Endothelial cell (in vitro differentiated cells): ENCODE measurements around the gene SERINC5. TPM values are rescaled to one million over a fixed set of nuclear protein-coding genes. Genes with fewer than 3 reads are reported as not detected.
"Not testable (repeated sequence)": the region's sequence is repeated elsewhere in the genome, so short reads cannot be mapped to it uniquely, and the experiment has no call there.

Experiments used
- DNase-seq: peaks from one replicate; pipeline ENCODE4 v3.0.0; 2021; ENCODE audit warnings: low spot score
- H3K27ac Mint-ChIP-seq: one replicate; pipeline ENCODE4 v1.8.0; 2021; ENCODE audit warnings: mixed read lengths, inconsistent platforms; ENCODE audit not compliant: unreplicated experiment
- H3K27me3 Mint-ChIP-seq: one replicate; pipeline ENCODE4 v1.8.0; 2021; ENCODE audit warnings: mild to moderate bottlenecking, moderate library complexity, mixed read lengths, inconsistent platforms; ENCODE audit not compliant: unreplicated experiment
- H3K36me3 Mint-ChIP-seq: one replicate; pipeline ENCODE4 v1.8.0; 2021; ENCODE audit warnings: mild to moderate bottlenecking, low read depth, mixed read lengths, inconsistent platforms; ENCODE audit not compliant: unreplicated experiment
- H3K4me1 Mint-ChIP-seq: one replicate; pipeline ENCODE4 v1.8.0; 2021; ENCODE audit warnings: mild to moderate bottlenecking, mixed read lengths, inconsistent platforms; ENCODE audit not compliant: unreplicated experiment
- H3K4me3 Mint-ChIP-seq: one replicate; pipeline ENCODE4 v1.8.0; 2021; ENCODE audit warnings: mild to moderate bottlenecking, mixed read lengths, inconsistent platforms; ENCODE audit not compliant: unreplicated experiment
- H3K9me3 Mint-ChIP-seq: one replicate; pipeline ENCODE4 v1.8.0; 2021; ENCODE audit warnings: mixed read lengths, inconsistent platforms; ENCODE audit not compliant: unreplicated experiment
- CTCF ChIP-seq: fragments of 200-600 bp; sonication (generic); IDR thresholded peaks from one replicate; pipeline ENCODE4 v1.5.0; 2021; ENCODE audit warnings: antibody characterized with exemption; ENCODE audit not compliant: unreplicated experiment
- long read RNA-seq: library from polyadenylated mRNA; unstranded; transcript quantifications from one replicate; pipeline ENCODE4 v2.0.0, GENCODE V29; 2020; ENCODE audit not compliant: unreplicated experiment
- total RNA-seq: library from RNA; stranded (reverse); fragmentation: NEBNext Ultra II Directional; extraction: Animal tissue kit (Norgen Biotek cat#: 25700); gene quantifications from one replicate; pipeline ENCODE4 v1.2.1, GENCODE V29; 2021; ENCODE audit not compliant: unreplicated experiment

Gene SERINC5
- total RNA-seq = 122 TPM
- long read RNA-seq, full-length matches to known transcripts = 3 of 27 reads
- long read RNA-seq, partial matches to known transcripts = 0 of 27 reads
- long read RNA-seq, other reads (novel, unspliced or antisense) = 24 of 27 reads

- no peaks in the 10 kb centered on the region for H3K9me3 Mint-ChIP-seq
- H3K27me3 Mint-ChIP-seq = peaks cover 12% of the 10 kb centered on the region
- peaks cover 48% of the 10 kb centered on the region for H3K4me1 Mint-ChIP-seq
- H3K4me3 Mint-ChIP-seq = peak within 1 kb of the TSS; percentile 99
- TF ChIP-seq CTCF = no peak
- peaks cover 22% of the 10 kb centered on the region for H3K36me3 Mint-ChIP-seq
- DNase-seq = peak; percentile 74
- peak within 1 kb of the TSS; percentile 99 for H3K27ac Mint-ChIP-seq
These were observed at the start of gene SERINC5 for GRCh38 chr5:80255811-80256712. Gene SERINC5 (minus strand): TSS chr5:80256048. CDS start chr5:80255922, 126 bp downstream.

- TF ChIP-seq CTCF = no peak
- H3K36me3 Mint-ChIP-seq = peaks cover 4% of the 10 kb centered on the region
- H3K4me3 Mint-ChIP-seq = no peak overlapping the region
- no peaks in the 10 kb centered on the region for H3K9me3 Mint-ChIP-seq
- DNase-seq = no peak
- H3K4me1 Mint-ChIP-seq = no peaks in the 10 kb centered on the region
- H3K27ac Mint-ChIP-seq = no peak overlapping the region
- no peaks in the 10 kb centered on the region for H3K27me3 Mint-ChIP-seq
These were observed 46.8 kb upstream of the SERINC5 start for GRCh38 chr5:80302636-80303035.

GRCh38 chr5:80301342-80301741 is 45.5 kb upstream of the SERINC5 start:
- DNase-seq, H3K4me3 Mint-ChIP-seq, H3K27ac Mint-ChIP-seq, H3K27me3 Mint-ChIP-seq, H3K36me3 Mint-ChIP-seq, H3K9me3 Mint-ChIP-seq, H3K4me1 Mint-ChIP-seq: not testable (repeated sequence)

- not testable (repeated sequence) for H3K4me3 Mint-ChIP-seq, H3K4me1 Mint-ChIP-seq, H3K36me3 Mint-ChIP-seq, H3K9me3 Mint-ChIP-seq, H3K27me3 Mint-ChIP-seq, H3K27ac Mint-ChIP-seq, DNase-seq
These were observed 44.9 kb upstream of the SERINC5 start for GRCh38 chr5:80300796-80301195.

GRCh38 chr5:80300125-80300524 is 44.3 kb upstream of the SERINC5 start:
- Mint-ChIP-seq H3K4me3 (no peak overlapping the region), H3K27ac (no peak overlapping the region), H3K4me1 (no peaks in the 10 kb centered on the region), H3K36me3 (peaks cover 4% of the 10 kb centered on the region), H3K9me3 (no peaks in the 10 kb centered on the region), H3K27me3 (no peaks in the 10 kb centered on the region)
- TF ChIP-seq CTCF = no peak
- DNase-seq = no peak

- no peak overlapping the region for H3K27ac Mint-ChIP-seq
- no peaks in the 10 kb centered on the region for H3K27me3 Mint-ChIP-seq
- H3K4me1 Mint-ChIP-seq = no peaks in the 10 kb centered on the region
- H3K4me3 Mint-ChIP-seq = peak overlapping the region; percentile 34
- no peak for TF ChIP-seq CTCF
- DNase-seq = no peak
- peaks cover 4% of the 10 kb centered on the region for H3K36me3 Mint-ChIP-seq
- H3K9me3 Mint-ChIP-seq = no peaks in the 10 kb centered on the region
These were observed 43.8 kb upstream of the SERINC5 start for GRCh38 chr5:80299601-80300000.
